K562 (cell line): ENCODE measurements around the gene RRM2. TPM values are rescaled to one million over a fixed set of nuclear protein-coding genes. Genes with fewer than 3 reads are reported as not detected.
A peak's percentile ranks its signal among the peaks of the same experiment; 100 is the strongest.

Experiments used
- ATAC-seq: fragments of 200-7000 bp; cut with Tn5 transposase; 3 replicates; pipeline ENCODE4 v1.9.1; 2020; ENCODE audit warnings: moderate library complexity
- BruUV-seq: library from RNA; stranded (reverse); fragments of 400-500 nt; replicated peaks from 2 replicates; lab custom pipeline; 2021; lab: Mats Ljungman, UMichigan
- CTCF ChIA-PET: fragments of 300-600 bp; formaldehyde crosslinking; extraction: SDS; loops from one replicate; lab custom pipeline; 2021; ENCODE audit warnings: low intra/inter-chr PET ratio; lab: Yijun Ruan, JAX
- POLR2A ChIA-PET: fragments of 300-600, 350-650 bp; sonication (Branson Sonifier 250); formaldehyde crosslinking; extraction: SDS; loops from one replicate; lab custom pipeline; 2021; ENCODE audit warnings: antibody characterized with exemption, inconsistent platforms; lab: Yijun Ruan, JAX
- DNase-seq, 4 experiments: peaks; one replicate each; pipeline versions ENCODE4 v3.0.0 to v3.0.0-alpha.2; 2011 to 2018; ENCODE audit warnings: low spot score in 3 of 4, mixed read lengths in 3 of 4; ENCODE audit errors: extremely low read depth in 1 of 4
- FAIRE-seq: peaks from 2 replicates; lab custom pipeline; 2011; peaks lifted over from hg19 to GRCh38; lab: Jason Lieb, UNC
- H2AFZ ChIP-seq: 2 replicates; pipeline ENCODE4 v1.6.0; 2011; ENCODE audit warnings: low read depth, low read length, control low read depth, inconsistent platforms
- H3K27ac ChIP-seq: fragments of 200-600 bp; 3 replicates; pipeline ENCODE4 v1.8.0; 2011; ENCODE audit warnings: low read depth, mild to moderate bottlenecking, control low read depth, inconsistent platforms, low read length, moderate library complexity, mixed read lengths; ENCODE audit errors: extremely low read depth
- H3K27me3 ChIP-seq, 2 experiments: fragments of 300-600 bp in 1 of 2; 2 replicates in 1 of 2; 3 replicates in 1 of 2; pipeline versions ENCODE4 v1.6.0 to v1.8.0; 2011; ENCODE audit warnings: inconsistent platforms in 2 of 2, low read length in 2 of 2, mild to moderate bottlenecking in 1 of 2, mixed read lengths in 1 of 2, moderate library complexity in 1 of 2; ENCODE audit not compliant: control insufficient read depth in 2 of 2, insufficient read depth in 2 of 2
- H3K36me3 ChIP-seq: fragments of 300-600 bp; 3 replicates; pipeline ENCODE4 v1.8.0; 2011; ENCODE audit warnings: mild to moderate bottlenecking, low read length, inconsistent platforms; ENCODE audit not compliant: control insufficient read depth, insufficient read depth
- H3K4me1 ChIP-seq, 2 experiments: fragments of 200-600 bp in 1 of 2; replicated peaks in 1 of 2; 2 replicates in 1 of 2; 3 replicates in 1 of 2; pipeline versions ENCODE4 v1.5.1 to v1.8.0; 2011; ENCODE audit warnings: inconsistent platforms in 2 of 2, low read length in 2 of 2, mild to moderate bottlenecking in 1 of 2, mixed read lengths in 1 of 2, moderate library complexity in 1 of 2; ENCODE audit not compliant: control insufficient read depth in 2 of 2, insufficient read depth in 2 of 2
- H3K4me2 ChIP-seq: 2 replicates; pipeline ENCODE4 v1.6.1; 2011; ENCODE audit warnings: low read length, control low read depth, inconsistent platforms, mixed read lengths; ENCODE audit not compliant: insufficient read depth
- H3K4me3 ChIP-seq: fragments of 200-600 bp; sonication (generic), shearing (Covaris generic); 2 replicates; pipeline ENCODE4 v1.5.1; 2016; ENCODE audit warnings: control low read depth, inconsistent platforms
- H3K79me2 ChIP-seq: fragments of 200-600 bp; 3 replicates; pipeline ENCODE4 v1.8.0; 2011; ENCODE audit warnings: low read length, inconsistent platforms; ENCODE audit not compliant: control insufficient read depth, insufficient read depth
- H3K9ac ChIP-seq, 2 experiments: 2 replicates each; pipeline versions ENCODE4 v1.6.0 to v1.6.1; 2011; ENCODE audit warnings: low read depth in 2 of 2, low read length in 2 of 2, control low read depth in 1 of 2, inconsistent platforms in 1 of 2, mild to moderate bottlenecking in 1 of 2, mixed read lengths in 1 of 2; ENCODE audit not compliant: insufficient read depth in 1 of 2
- H3K9me1 ChIP-seq: one replicate; pipeline ENCODE4 v1.6.0; 2011; ENCODE audit warnings: inconsistent platforms, mild to moderate bottlenecking, low read length, moderate library complexity; ENCODE audit not compliant: control insufficient read depth, insufficient read depth
- H3K9me3 ChIP-seq: replicated peaks from 2 replicates; pipeline ENCODE4 v1.5.1; 2011; ENCODE audit warnings: low read depth, low read length, inconsistent platforms; ENCODE audit not compliant: control insufficient read depth, insufficient read depth
- H4K20me1 ChIP-seq: replicated peaks from 2 replicates; pipeline ENCODE4 v1.6.1; 2011; ENCODE audit warnings: low read length, inconsistent platforms, mixed read lengths; ENCODE audit not compliant: control insufficient read depth, insufficient read depth
- BHLHE40 ChIP-seq: IDR thresholded peaks from 2 replicates; pipeline ENCODE4 v1.6.1; 2011; ENCODE audit warnings: low read length, improper control_type of control experiment
- C11orf30 ChIP-seq: fragments of 450-650 bp; IDR thresholded peaks from 2 replicates; pipeline ENCODE4 v1.6.1; 2016; ENCODE audit warnings: low read depth, mild to moderate bottlenecking
- ESRRA ChIP-seq: fragments of 450-650 bp; IDR thresholded peaks from 2 replicates; pipeline ENCODE4 v1.6.1; 2014; ENCODE audit warnings: low read depth, mild to moderate bottlenecking, moderate library complexity, borderline replicate concordance
- ETV1 ChIP-seq: fragments of 450-650 bp; conservative IDR thresholded peaks from 2 replicates; pipeline ENCODE4 v1.6.1; 2016; ENCODE audit warnings: missing genetic modification characterization, control low read depth, low read depth, missing compliant biosample characterization
- KAT2B ChIP-seq: IDR thresholded peaks from one replicate; pipeline ENCODE4 v1.6.1; 2012; ENCODE audit warnings: low read depth, mild to moderate bottlenecking, control low read depth, inconsistent platforms, low read length, moderate library complexity
- MAFG ChIP-seq: fragments of 450-650 bp; conservative IDR thresholded peaks from 2 replicates; pipeline ENCODE4 v1.6.1; 2016; ENCODE audit warnings: missing genetic modification characterization, missing compliant biosample characterization
- MYC ChIP-seq, 2 experiments: fragments of 250-450 bp in 1 of 2; sonication (Bioruptor Pico) in 1 of 2; IDR thresholded peaks; 2 replicates each; pipeline versions ENCODE4 v1.5.1 to v1.6.1; 2012 to 2021; ENCODE audit warnings: low read depth in 2 of 2, borderline replicate concordance in 1 of 2, improper control_type of control experiment in 1 of 2, low read length in 1 of 2, mild to moderate bottlenecking in 1 of 2, moderate library complexity in 1 of 2
- NFIC ChIP-seq: fragments of 450-650 bp; IDR thresholded peaks from 2 replicates; pipeline ENCODE4 v1.6.1; 2017; ENCODE audit warnings: mild to moderate bottlenecking, inconsistent platforms
- RBM14 ChIP-seq: fragments of 200-400 bp; formaldehyde crosslinking; IDR thresholded peaks from 2 replicates; pipeline ENCODE4 v1.6.1; 2018; ENCODE audit warnings: low read depth, mild to moderate bottlenecking, low read length, moderate library complexity, borderline replicate concordance; ENCODE audit not compliant: insufficient read depth
- RBM25 ChIP-seq: fragments of 200-400 bp; formaldehyde crosslinking; IDR thresholded peaks from 2 replicates; pipeline ENCODE4 v1.6.1; 2018; ENCODE audit warnings: low read length, low read depth, moderate library complexity; ENCODE audit not compliant: severe bottlenecking
- ZNF184 ChIP-seq: sonication (generic); formaldehyde crosslinking; IDR thresholded peaks from 2 replicates; pipeline ENCODE4 v1.5.0; 2020; ENCODE audit warnings: missing genetic modification reagents
- ZNF431 ChIP-seq: sonication (generic); formaldehyde crosslinking; IDR thresholded peaks from 2 replicates; pipeline ENCODE4 v1.8.0; 2022; ENCODE audit warnings: mild to moderate bottlenecking, missing genetic modification reagents
- ZNF589 ChIP-seq: fragments of 200-800 bp; sonication (Bioruptor generic); IDR thresholded peaks from 2 replicates; pipeline ENCODE4 v1.6.1; 2016; ENCODE audit warnings: low read depth, missing genetic modification characterization, missing compliant biosample characterization
- WGBS: fragments of 100-300 bp; shearing (Covaris generic); methylation state at CpG from one replicate; pipeline ENCODE4 v1.1.6; 2016; ENCODE audit warnings: low coverage, mixed read lengths; ENCODE audit not compliant: insufficient coverage; ENCODE audit errors: missing lambda C conversion rate; 5-methylcytosine and 5-hydroxymethylcytosine counted together
- in situ Hi-C: fragments of 300-500 bp; cut with MboI; formaldehyde crosslinking; loops from 4 replicates; pipeline ENCODE4 v1.15.0; 2018; ENCODE audit warnings: inconsistent platforms, mixed read lengths
- intact Hi-C: fragments of 100-400 bp; cut with micrococcal nuclease; formaldehyde crosslinking; loops from 2 replicates; pipeline ENCODE4 v1.14.2; 2022
- polyA plus RNA-seq, 8 experiments: library from polyadenylated mRNA; depleted of rRNA in 4 of 8; stranded (reverse) in 5 of 8; unstranded in 3 of 8; fragments of >200 nt; fragmentation: Nextera tagmentation in 2 of 8; fragmentation: Illumina TruSeq in 1 of 8; extraction: Ambion mirVana in 2 of 8; extraction: Trizol in 1 of 8; gene quantifications; 2 replicates each; pipeline versions ENCODE4 v1.2.1 to v1.2.3, GENCODE V29; 2011 to 2014; ENCODE audit warnings: inconsistent platforms in 1 of 8, missing spikeins in 1 of 8
- total RNA-seq, 7 experiments: library from RNA; depleted of rRNA in 6 of 7; stranded (reverse); fragments of >200 nt in 6 of 7; fragmentation: Illumina TruSeq in 2 of 7; extraction: Trizol in 2 of 7; gene quantifications; 2 replicates each; pipeline versions ENCODE4 v1.2.1 to v1.2.3, GENCODE V29; 2011 to 2021; ENCODE audit warnings: low replicate concordance in 1 of 7
- TF ChIP-seq, protein P1 (sequence below): fragments of 450-650 bp; conservative IDR thresholded peaks from 2 replicates; pipeline ENCODE4 v1.6.1; 2016; ENCODE audit warnings: missing genetic modification characterization, low read depth, mild to moderate bottlenecking, missing compliant biosample characterization, moderate library complexity
- TF ChIP-seq, protein P2 (sequence below): sonication (generic); formaldehyde crosslinking; IDR thresholded peaks from 2 replicates; pipeline ENCODE4 v1.8.0; 2022; ENCODE audit warnings: missing genetic modification reagents, mild to moderate bottlenecking, moderate library complexity, borderline replicate concordance
- TF ChIP-seq, protein P3 (sequence below): sonication (generic); formaldehyde crosslinking; IDR thresholded peaks from 2 replicates; pipeline ENCODE4 v1.5.0; 2020; ENCODE audit warnings: missing genetic modification reagents

RRM2 gene
- total and polyA plus RNA-seq, 9 of the 15 experiments (the other 6 are each of a cell fraction or from before 2014, with no cell fraction given) = 50.1 to 244 (median 128) TPM

DNA sequence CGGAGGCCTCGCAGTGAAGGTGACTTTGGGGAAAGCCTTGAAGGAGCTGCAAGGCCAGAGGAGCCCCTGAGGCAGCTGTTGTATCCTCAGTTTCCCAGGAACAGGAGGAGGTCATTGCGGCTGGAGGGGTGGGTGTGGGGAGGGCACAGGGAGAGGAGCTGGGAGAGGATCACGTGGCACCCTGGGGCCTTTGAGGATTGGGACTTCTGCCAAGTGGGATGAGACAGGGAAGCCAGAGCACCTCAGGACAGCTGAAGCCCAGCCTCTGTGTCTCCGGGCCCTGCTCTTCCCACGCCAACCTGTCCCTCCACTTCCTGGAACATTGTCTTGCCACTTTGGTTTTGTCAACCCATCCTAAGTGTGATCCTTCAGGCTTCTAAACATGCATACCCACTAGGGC lies 19.4 kb upstream of the RRM2 start:
- Histone ChIP-seq H3K9ac (peak overlapping the region in 1 of 2 experiments; percentile 87; a peak in 2 of 4 replicates), H3K36me3 (no peaks in the 10 kb centered on the region; the same call in 2 of the 3 replicates), H3K79me2 (no peaks in the 10 kb centered on the region), H4K20me1 (no peaks in the 10 kb centered on the region), H3K4me2 (peak overlapping the region; percentile 24; the same call in 1 of the 2 replicates), H3K4me1 (peaks cover 8 to 9% of the 10 kb centered on the region in 2 experiments; a peak in 4 of 5 replicates), H3K4me3 (no peak overlapping the region), H3K9me1 (no peaks in the 10 kb centered on the region), H2AFZ (peak overlapping the region; percentile 85), H3K27ac (no peak overlapping the region; the same call in 2 of the 3 replicates), H3K9me3 (no peaks in the 10 kb centered on the region), H3K27me3 (no peaks in the 10 kb centered on the region)
- 30% methylated on average over 6 of the region's 6 CpGs for WGBS
- FAIRE-seq = no peak
- peak; percentile 66 for ATAC-seq
- BruUV-seq = no TSS peak
- peak in 3 of 4 experiments; percentile 50 to 71 (median 66) for DNase-seq
- POLR2A ChIA-PET = interaction anchor here (0.6 to 2.7 kb wide), 8 partner anchors 8 to 396 kb away, joined by 3 to 10 read pairs (median 3); no protein-coding TSS in a partner anchor
- CTCF ChIA-PET = no interaction called here
- intact Hi-C loops (no loop called here), in situ Hi-C loops (no loop called here)
- TF ChIP-seq RBM14 = no peak
- TF ChIP-seq ZNF431 = no peak
- TF ChIP-seq ESRRA = peak; percentile 65; the same call in 1 of the 2 replicates
- TF ChIP-seq, protein P1, sequence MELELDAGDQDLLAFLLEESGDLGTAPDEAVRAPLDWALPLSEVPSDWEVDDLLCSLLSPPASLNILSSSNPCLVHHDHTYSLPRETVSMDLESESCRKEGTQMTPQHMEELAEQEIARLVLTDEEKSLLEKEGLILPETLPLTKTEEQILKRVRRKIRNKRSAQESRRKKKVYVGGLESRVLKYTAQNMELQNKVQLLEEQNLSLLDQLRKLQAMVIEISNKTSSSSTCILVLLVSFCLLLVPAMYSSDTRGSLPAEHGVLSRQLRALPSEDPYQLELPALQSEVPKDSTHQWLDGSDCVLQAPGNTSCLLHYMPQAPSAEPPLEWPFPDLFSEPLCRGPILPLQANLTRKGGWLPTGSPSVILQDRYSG = 0 out of 2 replicates have a peak, but pooled peaks have one; percentile 66
- 0 out of 2 replicates have a peak, but pooled peaks have one; percentile 7 for TF ChIP-seq MAFG
- TF ChIP-seq C11orf30 = peak; percentile 55; the same call in 1 of the 2 replicates
- TF ChIP-seq ETV1 = 0 out of 2 replicates have a peak, but pooled peaks have one; percentile 28
- TF ChIP-seq, protein P2, sequence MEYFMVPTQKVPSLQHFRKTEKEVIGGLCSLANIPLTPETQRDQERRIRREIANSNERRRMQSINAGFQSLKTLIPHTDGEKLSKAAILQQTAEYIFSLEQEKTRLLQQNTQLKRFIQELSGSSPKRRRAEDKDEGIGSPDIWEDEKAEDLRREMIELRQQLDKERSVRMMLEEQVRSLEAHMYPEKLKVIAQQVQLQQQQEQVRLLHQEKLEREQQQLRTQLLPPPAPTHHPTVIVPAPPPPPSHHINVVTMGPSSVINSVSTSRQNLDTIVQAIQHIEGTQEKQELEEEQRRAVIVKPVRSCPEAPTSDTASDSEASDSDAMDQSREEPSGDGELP = peak; percentile 10; the same call in 1 of the 2 replicates
- 0 out of 2 replicates have a peak, but pooled peaks have one; percentile 45 for TF ChIP-seq MYC (IDR thresholded peaks at IDR 0.05; ENCODE audit: low read depth, low read length)
- no peak for TF ChIP-seq MYC (CRISPR knock-in tag; IDR thresholded peaks at IDR 0.05; ENCODE audit: borderline replicate concordance, low read depth)
- TF ChIP-seq ZNF184 (CRISPR knock-in tag) = no peak
- no peak for TF ChIP-seq ZNF589 (CRISPR knock-in tag)
- peak; percentile 81 for TF ChIP-seq NFIC
- no peak for TF ChIP-seq KAT2B
- peak; percentile 32; the same call in 1 of the 2 replicates for TF ChIP-seq BHLHE40
- TF ChIP-seq RBM25 = no peak
- TF ChIP-seq, protein P3, sequence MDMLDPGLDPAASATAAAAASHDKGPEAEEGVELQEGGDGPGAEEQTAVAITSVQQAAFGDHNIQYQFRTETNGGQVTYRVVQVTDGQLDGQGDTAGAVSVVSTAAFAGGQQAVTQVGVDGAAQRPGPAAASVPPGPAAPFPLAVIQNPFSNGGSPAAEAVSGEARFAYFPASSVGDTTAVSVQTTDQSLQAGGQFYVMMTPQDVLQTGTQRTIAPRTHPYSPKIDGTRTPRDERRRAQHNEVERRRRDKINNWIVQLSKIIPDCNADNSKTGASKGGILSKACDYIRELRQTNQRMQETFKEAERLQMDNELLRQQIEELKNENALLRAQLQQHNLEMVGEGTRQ (CRISPR knock-in tag) = peak; percentile 52
